Naive thymus-derived CD8-positive, alpha-beta T cell (primary cell): ENCODE data around the gene TTBK2. TPM values are rescaled to one million over a fixed set of nuclear protein-coding genes. Genes with fewer than 3 reads are reported as not detected.

Experiments used
- ATAC-seq, 2 donors: fragments of 150-1000 bp; cut with Tn5 transposase in 1 of 2; sonication (Bioruptor Pico), chemical (Tn5 transposase) in 1 of 2; 1 replicate in 1 of 2; 2 replicates in 1 of 2; pipeline ENCODE4 v1.10.0; 2021; ENCODE audit warnings: mild to moderate bottlenecking in 2 of 2, moderate library complexity in 2 of 2
- POLR2A ChIA-PET: fragments of 350-600 bp; sonication (Branson Sonifier 250); formaldehyde crosslinking; loops from one replicate; lab custom pipeline; 2021; ENCODE audit warnings: antibody characterized with exemption; lab: Charles Lee
- DNase-seq, 10 donors: peaks; one replicate each; pipeline versions ENCODE4 v3.0.0 to v3.0.0-alpha.2; 2020 to 2022
- H3K27ac Mint-ChIP-seq, 10 donors: one replicate each; pipeline ENCODE4 v1.8.0; 2020 to 2022; ENCODE audit warnings: mild to moderate bottlenecking in 10 of 10, mixed read lengths in 10 of 10, moderate library complexity in 4 of 10, inconsistent platforms in 1 of 10
- H3K27me3 Mint-ChIP-seq, 5 donors: one replicate each; pipeline ENCODE4 v1.8.0; 2021 to 2022; ENCODE audit warnings: mixed read lengths in 5 of 5
- H3K36me3 Mint-ChIP-seq, 3 donors: one replicate each; pipeline ENCODE4 v1.8.0; 2020 to 2022; ENCODE audit warnings: mixed read lengths in 3 of 3, mild to moderate bottlenecking in 2 of 3, inconsistent platforms in 1 of 3
- H3K4me1 Mint-ChIP-seq, 4 donors: one replicate each; pipeline ENCODE4 v1.8.0; 2021 to 2022; ENCODE audit warnings: mixed read lengths in 4 of 4
- H3K4me3 Mint-ChIP-seq, 10 donors: one replicate each; pipeline ENCODE4 v1.8.0; 2020 to 2022; ENCODE audit warnings: mild to moderate bottlenecking in 10 of 10, mixed read lengths in 10 of 10, moderate library complexity in 6 of 10, inconsistent platforms in 1 of 10
- H3K9me3 Mint-ChIP-seq, 9 donors: one replicate each; pipeline ENCODE4 v1.8.0; 2020 to 2022; ENCODE audit warnings: mixed read lengths in 9 of 9, mild to moderate bottlenecking in 3 of 9, inconsistent platforms in 1 of 9, moderate library complexity in 1 of 9
- polyA plus RNA-seq, 3 donors: library from polyadenylated mRNA; unstranded; fragments of 300-500 nt; fragmentation: Illumina TruSeq; gene quantifications; one replicate each; pipeline ENCODE4 v1.2.3, GENCODE V29; 2021
- total RNA-seq, 8 experiments: library from RNA in 2 of 8; stranded (reverse) in 2 of 8; gene quantifications; one replicate each; pipeline ENCODE4 v1.2.3 and lab custom pipeline; 2021 to 2026

Gene TTBK2
- total and polyA plus RNA-seq, 5 experiments from 2014 or later: 11.2 to 32.1 (median 13.4) TPM

- H3K27ac Mint-ChIP-seq: no peak overlapping the region
- no peak for DNase-seq
- H3K36me3 Mint-ChIP-seq: peaks cover 0 to 35% (median 26%) of the 10 kb centered on the region in 3 donors
- no peak overlapping the region for H3K4me3 Mint-ChIP-seq
- no peaks in the 10 kb centered on the region for H3K4me1 Mint-ChIP-seq
- no peak for ATAC-seq
- no peaks in the 10 kb centered on the region for H3K27me3 Mint-ChIP-seq
- peaks cover 0 to 4% (median 0%) of the 10 kb centered on the region in 9 donors for H3K9me3 Mint-ChIP-seq
- POLR2A ChIA-PET: no interaction called here
These were observed 71.7 kb downstream of the TTBK2 start for GRCh38 chr15:42848846-42849245.

- H3K27me3 Mint-ChIP-seq: no peaks in the 10 kb centered on the region
- POLR2A ChIA-PET: no interaction called here
- H3K36me3 Mint-ChIP-seq: peaks cover 0 to 24% (median 23%) of the 10 kb centered on the region in 3 donors
- H3K9me3 Mint-ChIP-seq: peaks cover 0 to 6% (median 0%) of the 10 kb centered on the region in 9 donors
- no peaks in the 10 kb centered on the region for H3K4me1 Mint-ChIP-seq
- DNase-seq: no peak
- no peak overlapping the region for H3K27ac Mint-ChIP-seq
- H3K4me3 Mint-ChIP-seq: no peak overlapping the region
- no peak for ATAC-seq
These were observed 73.9 kb downstream of the TTBK2 start for GRCh38 chr15:42846647-42847046.

GRCh38 chr15:42845581-42845980 lies 75.0 kb downstream of the TTBK2 start:
- H3K27ac Mint-ChIP-seq: no peak overlapping the region
- peaks cover 0 to 6% (median 0%) of the 10 kb centered on the region in 9 donors for H3K9me3 Mint-ChIP-seq
- peaks cover 0 to 2% (median 0%) of the 10 kb centered on the region in 4 donors for H3K4me1 Mint-ChIP-seq
- POLR2A ChIA-PET: no interaction called here
- no peak overlapping the region for H3K4me3 Mint-ChIP-seq
- H3K27me3 Mint-ChIP-seq: no peaks in the 10 kb centered on the region
- DNase-seq (no peak), ATAC-seq (no peak)
- H3K36me3 Mint-ChIP-seq: peaks cover 0 to 24% (median 23%) of the 10 kb centered on the region in 3 donors

GRCh38 chr15:42843699-42844098 lies 76.9 kb downstream of the TTBK2 start:
- H3K27me3 Mint-ChIP-seq: no peaks in the 10 kb centered on the region
- H3K4me3 Mint-ChIP-seq: no peak overlapping the region
- H3K27ac Mint-ChIP-seq: no peak overlapping the region
- H3K36me3 Mint-ChIP-seq: peaks cover 5 to 29% (median 29%) of the 10 kb centered on the region in 3 donors
- DNase-seq: no peak
- POLR2A ChIA-PET: no interaction called here
- H3K4me1 Mint-ChIP-seq: peaks cover 0 to 2% (median 0%) of the 10 kb centered on the region in 4 donors
- no peak for ATAC-seq
- peaks cover 0 to 6% (median 0%) of the 10 kb centered on the region in 9 donors for H3K9me3 Mint-ChIP-seq

GRCh38 chr15:42836251-42836650 lies 84.3 kb downstream of the TTBK2 start:
- peak overlapping the region in 1 of 10 donors; percentile 25 for H3K27ac Mint-ChIP-seq
- POLR2A ChIA-PET: no interaction called here
- DNase-seq (no peak), ATAC-seq (no peak)
- no peaks in the 10 kb centered on the region for H3K9me3 Mint-ChIP-seq
- no peak overlapping the region for H3K4me3 Mint-ChIP-seq
- peaks cover 5 to 53% (median 27%) of the 10 kb centered on the region in 3 donors for H3K36me3 Mint-ChIP-seq
- peaks cover 0 to 4% (median 0%) of the 10 kb centered on the region in 4 donors for H3K4me1 Mint-ChIP-seq
- H3K27me3 Mint-ChIP-seq: no peaks in the 10 kb centered on the region

- H3K27ac Mint-ChIP-seq: no peak overlapping the region
These were observed 88.0 kb downstream of the TTBK2 start for GRCh38 chr15:42832576-42832975.

GRCh38 chr15:42826251-42826890 lies 94.2 kb downstream of the TTBK2 start:
- no peak overlapping the region for H3K4me3 Mint-ChIP-seq
- H3K9me3 Mint-ChIP-seq: no peaks in the 10 kb centered on the region
- no peaks in the 10 kb centered on the region for H3K27me3 Mint-ChIP-seq
- POLR2A ChIA-PET: interaction anchor here (0.5 kb wide), 1 partner anchor 42 kb away, joined by 4 read pairs; no protein-coding TSS in a partner anchor
- ATAC-seq (no peak), DNase-seq (no peak)
- peaks cover 0 to 68% (median 28%) of the 10 kb centered on the region in 3 donors for H3K36me3 Mint-ChIP-seq
- no peak overlapping the region for H3K27ac Mint-ChIP-seq
- no peaks in the 10 kb centered on the region for H3K4me1 Mint-ChIP-seq

More at GRCh38 chr15:42832576-42832975, 88.0 kb downstream of the TTBK2 start:
- Mint-ChIP-seq H3K36me3 (peaks cover 0 to 48% (median 11%) of the 10 kb centered on the region in 3 donors), H3K4me3 (no peak overlapping the region), H3K4me1 (peaks cover 0 to 2% (median 0%) of the 10 kb centered on the region in 4 donors), H3K27me3 (no peaks in the 10 kb centered on the region), H3K9me3 (no peaks in the 10 kb centered on the region)
- ATAC-seq (no peak), DNase-seq (no peak)
- POLR2A ChIA-PET: no interaction called here

GRCh38 chr15:42825599-42825998 lies 95.0 kb downstream of the TTBK2 start:
- DNase-seq: no peak
- peak overlapping the region in 1 of 10 donors; percentile 23 for H3K27ac Mint-ChIP-seq
- no peaks in the 10 kb centered on the region for H3K27me3 Mint-ChIP-seq
- no peak overlapping the region for H3K4me3 Mint-ChIP-seq
- POLR2A ChIA-PET: no interaction called here
- H3K36me3 Mint-ChIP-seq: peaks cover 0 to 72% (median 34%) of the 10 kb centered on the region in 3 donors
- ATAC-seq: no peak
- no peaks in the 10 kb centered on the region for H3K4me1 Mint-ChIP-seq
- H3K9me3 Mint-ChIP-seq: no peaks in the 10 kb centered on the region

- POLR2A ChIA-PET: no interaction called here
- no peaks in the 10 kb centered on the region for H3K4me1 Mint-ChIP-seq
- ATAC-seq (no peak), DNase-seq (no peak)
- no peaks in the 10 kb centered on the region for H3K27me3 Mint-ChIP-seq
- H3K36me3 Mint-ChIP-seq: peaks cover 0 to 52% (median 24%) of the 10 kb centered on the region in 3 donors
- peak overlapping the region in 1 of 10 donors; percentile 18 for H3K27ac Mint-ChIP-seq
- H3K4me3 Mint-ChIP-seq: no peak overlapping the region
- no peaks in the 10 kb centered on the region for H3K9me3 Mint-ChIP-seq
These were observed 99.8 kb downstream of the TTBK2 start for GRCh38 chr15:42820811-42821210.

- no peak overlapping the region for H3K4me3 Mint-ChIP-seq
- no peaks in the 10 kb centered on the region for H3K27me3 Mint-ChIP-seq
- H3K9me3 Mint-ChIP-seq: no peaks in the 10 kb centered on the region
- POLR2A ChIA-PET: no interaction called here
- no peaks in the 10 kb centered on the region for H3K4me1 Mint-ChIP-seq
- no peak for ATAC-seq
- peak overlapping the region in 1 of 10 donors; percentile 7 for H3K27ac Mint-ChIP-seq
- H3K36me3 Mint-ChIP-seq: peaks cover 0 to 48% (median 24%) of the 10 kb centered on the region in 3 donors
- no peak for DNase-seq
These were observed 100.8 kb downstream of the TTBK2 start for GRCh38 chr15:42819786-42820185.

GRCh38 chr15:42811433-42811832 lies 109.1 kb downstream of the TTBK2 start:
- Mint-ChIP-seq H3K4me3 (no peak overlapping the region), H3K27me3 (no peaks in the 10 kb centered on the region), H3K4me1 (no peaks in the 10 kb centered on the region), H3K36me3 (peaks cover 0 to 55% (median 6%) of the 10 kb centered on the region in 3 donors), H3K9me3 (no peaks in the 10 kb centered on the region), H3K27ac (no peak overlapping the region)
- DNase-seq (no peak), ATAC-seq (no peak)
- POLR2A ChIA-PET: interaction anchor here (0.6 kb wide), 1 partner anchor 368 kb away, joined by 7 read pairs; no protein-coding TSS in a partner anchor

- Mint-ChIP-seq H3K27me3 (no peaks in the 10 kb centered on the region), H3K4me3 (no peak overlapping the region), H3K4me1 (no peaks in the 10 kb centered on the region), H3K27ac (no peak overlapping the region), H3K36me3 (peaks cover 0 to 58% (median 8%) of the 10 kb centered on the region in 3 donors), H3K9me3 (no peaks in the 10 kb centered on the region)
- ATAC-seq (no peak), DNase-seq (no peak)
- POLR2A ChIA-PET: no interaction called here
These were observed 111.7 kb downstream of the TTBK2 start for GRCh38 chr15:42808913-42809312.

GRCh38 chr15:42805266-42805665 lies 115.3 kb downstream of the TTBK2 start:
- POLR2A ChIA-PET: no interaction called here
- DNase-seq (no peak), ATAC-seq (no peak)
- Mint-ChIP-seq H3K36me3 (peaks cover 0 to 71% (median 20%) of the 10 kb centered on the region in 3 donors), H3K27ac (peak overlapping the region in 2 of 10 donors; percentile 42 to 78), H3K4me1 (no peaks in the 10 kb centered on the region), H3K9me3 (no peaks in the 10 kb centered on the region), H3K4me3 (no peak overlapping the region), H3K27me3 (no peaks in the 10 kb centered on the region)
